Fibroblast of mammary gland (primary cell): Measurements from ENCODE around the gene NBEA.

Experiments
- DNase-seq: peaks from one replicate; pipeline ENCODE4 v3.0.0-alpha.2; 2010; ENCODE audit warnings: low read depth
- H3K4me3 ChIP-seq: 2 replicates; pipeline ENCODE4 v1.5.1; 2011; ENCODE audit warnings: low read depth, mild to moderate bottlenecking, low read length, moderate library complexity; ENCODE audit not compliant: control insufficient read depth
- CTCF ChIP-seq: conservative IDR thresholded peaks from 2 replicates; pipeline ENCODE4 v1.5.1; 2011; ENCODE audit warnings: low read depth, low read length, inconsistent platforms; ENCODE audit not compliant: control insufficient read depth, insufficient read depth

NBEA gene

GRCh38 chr13:35549481-35549880, 607.4 kb downstream of the NBEA start:
- peak; percentile 72 for DNase-seq
- no peak for TF ChIP-seq CTCF
- H3K4me3 ChIP-seq, result no peak overlapping the region

GRCh38 chr13:35552172-35552844, 610.2 kb downstream of the NBEA start:
- peak; percentile 61 for DNase-seq
- H3K4me3 ChIP-seq, result no peak overlapping the region
- no peak for TF ChIP-seq CTCF

- TF ChIP-seq CTCF, result no peak
- peak; percentile 8 for DNase-seq
- H3K4me3 ChIP-seq, result no peak overlapping the region
These were observed 613.0 kb downstream of the NBEA start for GRCh38 chr13:35554972-35555623.

- no peak for TF ChIP-seq CTCF
- DNase-seq, result no peak
- H3K4me3 ChIP-seq, result no peak overlapping the region
These were observed 615.4 kb downstream of the NBEA start for GRCh38 chr13:35557475-35557874.

- no peak for TF ChIP-seq CTCF
- DNase-seq, result no peak
These were observed 619.5 kb downstream of the NBEA start for GRCh38 chr13:35561540-35561939.

GRCh38 chr13:35565273-35565672, 623.2 kb downstream of the NBEA start:
- H3K4me3 ChIP-seq, result no peak overlapping the region
- no peak for TF ChIP-seq CTCF
- DNase-seq, result no peak

More at GRCh38 chr13:35561540-35561939, 619.5 kb downstream of the NBEA start:
- no peak overlapping the region for H3K4me3 ChIP-seq

- no peak for TF ChIP-seq CTCF
- peak; percentile 5 for DNase-seq
- H3K4me3 ChIP-seq, result no peak overlapping the region
These were observed 624.3 kb downstream of the NBEA start for GRCh38 chr13:35566340-35566739.
